AG09319 (cell line): ENCODE data around the gene SNRNP48.

Experiments
- DNase-seq: peaks from one replicate; pipeline ENCODE4 v3.0.0-alpha.2; 2010; ENCODE audit warnings: low read depth; ENCODE audit errors: extremely low read depth
- TF ChIP-seq, protein P1 (sequence below): IDR thresholded peaks from 2 replicates; pipeline ENCODE4 v1.5.1; 2011; ENCODE audit warnings: low read depth, mild to moderate bottlenecking, inconsistent platforms, low read length, moderate library complexity

The SNRNP48 gene

DNA sequence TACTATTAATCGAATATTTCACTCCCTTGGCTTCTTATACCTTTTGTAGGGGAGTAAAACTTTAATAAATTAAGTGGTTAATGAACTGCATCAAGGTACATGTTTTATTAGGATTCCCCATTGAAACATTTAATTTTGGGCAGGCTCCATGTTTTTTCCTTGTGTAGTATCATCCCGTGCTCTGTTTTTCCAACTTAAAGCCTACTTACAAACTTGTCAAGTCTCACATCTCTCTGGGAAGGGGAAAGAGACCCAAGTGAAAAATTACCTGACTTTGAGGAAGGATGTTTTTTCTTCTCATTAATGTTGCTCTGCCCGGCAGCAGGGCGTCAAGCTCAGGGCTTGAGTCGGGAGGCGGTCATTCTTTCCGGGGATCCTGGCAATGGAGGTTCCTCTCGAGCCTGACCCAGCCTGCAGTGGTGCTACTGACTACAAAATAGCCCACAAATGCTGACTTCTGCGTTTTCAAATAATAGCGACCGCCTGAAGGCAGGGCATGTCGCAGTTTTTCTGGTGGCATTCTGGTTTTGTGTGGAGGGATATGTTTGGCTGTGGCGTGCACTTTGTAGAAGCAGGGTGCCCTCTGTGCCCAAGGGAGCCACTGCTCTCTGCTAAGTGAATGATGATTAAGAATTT is 46.1 kb upstream of the SNRNP48 start:
- TF ChIP-seq, protein P1, sequence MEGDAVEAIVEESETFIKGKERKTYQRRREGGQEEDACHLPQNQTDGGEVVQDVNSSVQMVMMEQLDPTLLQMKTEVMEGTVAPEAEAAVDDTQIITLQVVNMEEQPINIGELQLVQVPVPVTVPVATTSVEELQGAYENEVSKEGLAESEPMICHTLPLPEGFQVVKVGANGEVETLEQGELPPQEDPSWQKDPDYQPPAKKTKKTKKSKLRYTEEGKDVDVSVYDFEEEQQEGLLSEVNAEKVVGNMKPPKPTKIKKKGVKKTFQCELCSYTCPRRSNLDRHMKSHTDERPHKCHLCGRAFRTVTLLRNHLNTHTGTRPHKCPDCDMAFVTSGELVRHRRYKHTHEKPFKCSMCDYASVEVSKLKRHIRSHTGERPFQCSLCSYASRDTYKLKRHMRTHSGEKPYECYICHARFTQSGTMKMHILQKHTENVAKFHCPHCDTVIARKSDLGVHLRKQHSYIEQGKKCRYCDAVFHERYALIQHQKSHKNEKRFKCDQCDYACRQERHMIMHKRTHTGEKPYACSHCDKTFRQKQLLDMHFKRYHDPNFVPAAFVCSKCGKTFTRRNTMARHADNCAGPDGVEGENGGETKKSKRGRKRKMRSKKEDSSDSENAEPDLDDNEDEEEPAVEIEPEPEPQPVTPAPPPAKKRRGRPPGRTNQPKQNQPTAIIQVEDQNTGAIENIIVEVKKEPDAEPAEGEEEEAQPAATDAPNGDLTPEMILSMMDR: no peak
- DNase-seq: no peak

DNA sequence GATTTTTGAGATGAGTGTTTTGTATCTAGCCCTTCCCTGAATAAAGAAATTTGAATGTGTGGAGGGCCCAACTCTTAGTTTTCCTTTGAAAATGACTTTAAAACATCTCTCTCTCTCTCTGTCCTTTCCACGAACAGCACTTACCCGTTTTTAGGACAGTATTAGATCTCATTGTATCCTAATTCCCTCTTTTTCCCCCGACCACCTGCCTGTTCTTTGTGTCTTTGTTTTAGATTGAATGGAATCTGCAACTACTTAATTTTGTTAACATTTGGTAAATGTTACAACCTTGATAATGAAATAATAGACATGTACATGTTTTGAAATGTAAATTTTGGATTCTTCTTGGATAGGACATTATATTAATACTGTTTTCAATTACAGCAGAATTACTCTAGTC is 45.4 kb upstream of the SNRNP48 start:
- DNase-seq: no peak
- TF ChIP-seq, protein P1: no peak

DNA sequence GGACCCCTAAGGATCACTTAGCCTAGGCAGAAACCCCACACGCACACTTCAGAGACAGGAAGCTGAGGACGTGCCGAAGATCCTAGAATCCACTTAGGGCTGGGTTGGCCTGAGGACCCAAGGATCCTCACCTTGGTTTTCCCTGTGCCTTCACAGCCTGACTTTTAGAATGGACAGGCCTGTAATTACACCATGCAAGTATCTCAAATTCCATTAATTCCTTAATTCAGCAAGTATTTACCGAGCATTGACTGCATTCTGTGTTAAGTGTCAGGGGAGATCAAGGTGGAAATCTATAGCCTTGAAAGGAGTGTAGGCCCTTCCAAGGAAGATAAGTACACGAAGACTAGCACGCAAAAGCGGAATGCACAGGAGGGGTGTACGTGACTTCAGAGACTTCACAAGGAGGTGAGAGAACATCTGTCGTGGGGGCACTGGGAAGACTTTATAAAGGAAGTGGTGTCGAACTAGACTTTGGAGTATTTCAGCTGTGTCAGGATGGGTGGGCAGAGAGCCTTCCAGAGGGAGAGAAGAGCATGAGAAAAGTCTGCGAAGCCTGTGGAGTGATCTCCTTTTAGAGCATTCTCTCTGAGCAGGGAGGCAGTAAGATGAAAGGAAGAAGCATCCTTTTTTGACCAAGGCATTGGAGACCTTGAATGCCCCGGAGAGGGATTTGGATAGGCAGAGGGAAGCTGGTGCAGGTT is 44.5 kb upstream of the SNRNP48 start:
- TF ChIP-seq, protein P1: no peak
- DNase-seq: no peak

DNA sequence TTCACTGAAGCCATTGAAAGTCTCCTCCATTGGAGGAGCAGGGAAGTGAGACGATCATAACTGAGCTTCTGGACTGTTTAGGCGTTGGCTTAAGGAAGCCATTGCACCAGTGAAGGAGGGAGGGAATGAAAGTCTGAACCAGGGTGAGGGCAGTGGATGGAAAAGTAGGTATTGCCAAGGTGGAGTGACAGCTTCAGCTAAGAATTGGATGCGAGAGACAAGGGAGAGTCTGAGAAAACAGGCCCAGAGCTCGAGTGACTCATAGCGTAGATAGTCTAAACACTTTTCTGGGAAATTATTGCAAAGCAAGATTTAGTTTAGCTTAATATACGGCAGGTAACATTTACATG is 44.0 kb upstream of the SNRNP48 start:
- TF ChIP-seq, protein P1: no peak
- no peak for DNase-seq

DNA sequence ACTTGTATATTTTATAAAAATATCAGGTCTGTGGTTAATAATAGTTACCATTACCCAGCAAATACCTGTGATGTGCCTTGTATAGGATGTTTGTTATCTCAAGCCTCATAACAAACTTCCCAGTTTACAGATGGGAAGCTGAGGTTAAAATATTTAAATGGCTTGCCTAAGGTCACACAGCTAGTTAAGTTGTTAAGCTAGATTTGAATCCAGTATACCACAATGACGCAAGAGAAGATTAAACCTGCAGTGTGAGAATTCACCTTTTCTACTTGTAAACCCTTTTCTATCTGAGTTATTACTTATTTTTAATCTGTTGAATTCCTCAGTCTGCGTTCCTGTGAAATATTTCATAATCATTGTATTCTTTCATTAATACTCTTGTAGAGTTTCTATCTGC is 43.6 kb upstream of the SNRNP48 start:
- TF ChIP-seq, protein P1: no peak
- DNase-seq: no peak

DNA sequence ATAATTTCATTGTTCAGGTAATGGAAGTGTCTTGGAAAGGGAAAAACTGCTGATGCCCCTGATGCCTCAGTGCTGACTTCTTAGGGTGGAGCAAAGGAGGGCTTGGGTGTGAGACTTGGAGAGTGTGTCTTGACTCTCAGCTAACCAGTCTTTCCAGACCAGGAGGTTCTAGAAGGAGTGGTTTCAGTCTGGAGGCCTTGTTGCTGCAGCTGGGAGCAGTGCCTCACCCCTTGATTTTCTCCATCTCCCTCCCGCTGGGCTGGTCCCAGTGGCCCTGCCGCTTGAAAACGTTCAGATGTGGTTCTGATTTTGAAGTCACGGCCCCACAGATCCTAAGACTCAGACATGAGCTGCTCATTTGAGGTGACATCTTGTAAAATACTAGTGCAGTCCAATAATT is 43.1 kb upstream of the SNRNP48 start:
- TF ChIP-seq, protein P1: no peak
- no peak for DNase-seq

DNA sequence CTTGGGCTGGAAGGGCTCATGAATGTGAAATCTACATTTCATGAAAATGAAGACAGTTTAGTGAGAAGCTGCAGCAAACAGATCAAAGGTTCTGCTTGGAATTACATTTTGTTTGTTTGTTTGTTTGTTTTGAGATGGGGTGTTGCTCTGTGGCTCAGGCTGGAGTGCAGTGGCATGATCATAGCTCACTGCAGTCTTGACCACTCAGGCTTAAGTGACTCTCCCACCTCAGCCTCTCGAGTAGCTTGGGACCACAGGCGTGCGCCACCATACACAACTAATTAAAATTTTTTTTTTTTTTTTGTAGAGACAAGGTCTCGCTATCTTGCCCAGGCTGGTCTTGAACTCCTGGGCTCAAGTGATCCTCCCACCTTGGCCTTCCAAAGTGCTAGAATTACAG is 42.7 kb upstream of the SNRNP48 start:
- TF ChIP-seq, protein P1: no peak

More for the DNA sequence above, 42.7 kb upstream of the SNRNP48 start:
- no peak for DNase-seq
